Stomach (tissue), 9 donors: ENCODE results near the gene SLC4A1AP. TPM values are rescaled to one million over a fixed set of nuclear protein-coding genes. Genes with fewer than 3 reads are reported as not detected.

Experiments
- DNase-seq, 2 donors: peaks; one replicate each; pipeline versions ENCODE4 v3.0.0 to v3.0.0-alpha.2; 2013 to 2019
- H3K27ac ChIP-seq, 5 donors: fragments of 200-600 bp in 4 of 5; sonication (generic) in 4 of 5; one replicate each; pipeline ENCODE4 v1.5.1; 2013 to 2019; ENCODE audit warnings: mild to moderate bottlenecking in 1 of 5, moderate library complexity in 1 of 5
- H3K27me3 ChIP-seq, 3 donors: fragments of 200-600 bp; sonication (generic); one replicate each; pipeline ENCODE4 v1.5.1; 2017 to 2019; ENCODE audit warnings: mixed run types in 1 of 3
- H3K36me3 ChIP-seq, 4 donors: fragments of 200-600 bp; sonication (generic); 1 replicate in 3 of 4; 2 replicates in 1 of 4; pipeline ENCODE4 v1.5.1; 2016 to 2019
- H3K4me1 ChIP-seq, 4 donors: fragments of 200-600 bp; sonication (generic); one replicate each; pipeline ENCODE4 v1.5.1; 2016 to 2019
- H3K4me3 ChIP-seq, 4 donors: fragments of 200-600 bp; sonication (generic) in 3 of 4; one replicate each; pipeline ENCODE4 v1.5.1; 2016 to 2019; ENCODE audit warnings: mild to moderate bottlenecking in 1 of 4
- H3K9me3 ChIP-seq, 4 donors: fragments of 200-600 bp; sonication (generic); one replicate each; pipeline ENCODE4 v1.5.1; 2016 to 2019
- CTCF ChIP-seq, 7 experiments: fragments of 450-650 bp in 4 of 7; fragments of 200-600 bp in 3 of 7; sonication (generic) in 3 of 7; IDR thresholded peaks; one replicate each; pipeline ENCODE4 v1.5.1; 2016 to 2019; ENCODE audit warnings: antibody characterized with exemption in 7 of 7, control low read depth in 2 of 7, mild to moderate bottlenecking in 1 of 7
- EP300 ChIP-seq: sonication (generic); formaldehyde crosslinking; IDR thresholded peaks from one replicate; pipeline ENCODE4 v1.6.1; 2017; ENCODE audit warnings: antibody characterized with exemption
- POLR2A ChIP-seq, 4 donors: fragments of 450-650 bp; IDR thresholded peaks; one replicate each; pipeline ENCODE4 v1.6.1; 2016; ENCODE audit warnings: antibody characterized with exemption in 4 of 4, control low read depth in 2 of 4, mild to moderate bottlenecking in 1 of 4, moderate library complexity in 1 of 4
- POLR2AphosphoS5 ChIP-seq, 3 donors: sonication (generic); formaldehyde crosslinking; IDR thresholded peaks; one replicate each; pipeline ENCODE4 v1.6.1; 2016; ENCODE audit warnings: antibody characterized with exemption in 3 of 3
- WGBS, 5 donors: extraction: QIAGEN DNeasy Blood & Tissue Kit in 3 of 5; methylation state at CpG; one replicate each; pipeline versions ENCODE4 v1.1.5 to v1.1.7; 2013 to 2018; 5-methylcytosine and 5-hydroxymethylcytosine counted together
- intact Hi-C: fragments of 100-400 bp; cut with DNase I; formaldehyde crosslinking; loops from one replicate; pipeline ENCODE4 v1.15.1; 2023; ENCODE audit warnings: low total_unique reads
- polyA plus RNA-seq, 3 donors: library from polyadenylated mRNA; stranded (reverse); fragments of 200-250 nt; gene quantifications; one replicate each; pipeline ENCODE4 v1.2.3, GENCODE V29; 2013
- total RNA-seq, 5 donors: library from RNA; depleted of rRNA; stranded (reverse); fragments of >200 nt; gene quantifications; one replicate each; pipeline versions ENCODE4 v1.1.0 to v1.2.3, GENCODE V29; 2014 to 2016
- donor health status: healthy with polysubstance abuse.
- donor health status: Bipolar disorder and iron deficiency.
- donor health status: healthy.

SLC4A1AP gene
- total and polyA plus RNA-seq, 8 donors: 11.2 to 58.9 (median 26.0) TPM

- peaks cover 0 to 17% (median 3%) of the 10 kb centered on the region in 3 donors for H3K27me3 ChIP-seq
- H3K4me3 ChIP-seq: no peak overlapping the region
- H3K36me3 ChIP-seq: no peaks in the 10 kb centered on the region
- no peaks in the 10 kb centered on the region for H3K9me3 ChIP-seq
- DNase-seq: peak; percentile 51 to 66
- intact Hi-C loops: no loop called here
- peaks cover 16 to 41% (median 23%) of the 10 kb centered on the region in 4 donors for H3K4me1 ChIP-seq
- TF ChIP-seq POLR2AphosphoS5 (IDR thresholded peaks at IDR 0.05) (peak in 1 of 3 donors; percentile 70), EP300 (no peak)
- WGBS, 5 donors: 31 to 48% (median 42%) methylated on average over 4 to 7 of the region's 7 CpGs
- peak overlapping the region in 1 of 5 donors; percentile 29 for H3K27ac ChIP-seq
Measured at GRCh38 chr2:27720004-27720551, 56.4 kb downstream of the SLC4A1AP start.

DNA sequence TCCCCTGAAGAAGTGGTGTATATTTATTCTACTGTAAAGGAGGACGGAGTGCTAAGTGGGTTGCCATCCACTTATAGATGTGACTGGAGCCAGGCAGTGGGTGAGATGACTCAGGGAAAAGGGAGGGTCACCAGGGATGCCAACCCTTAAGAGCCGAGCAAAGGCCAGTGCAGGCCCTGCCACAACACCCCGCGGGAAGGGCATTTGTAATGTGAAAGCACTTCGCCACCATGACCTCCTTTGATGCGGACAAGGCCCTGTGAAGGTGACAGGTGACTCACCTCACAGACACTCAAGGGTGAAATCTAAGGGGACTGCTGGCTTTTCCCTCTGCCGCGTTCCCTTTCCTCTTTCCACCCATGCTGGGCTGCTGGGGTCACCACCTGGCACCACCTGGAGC is 57.6 kb downstream of the SLC4A1AP start:
- H3K27ac ChIP-seq: peak overlapping the region in 3 of 5 donors; percentile 18 to 44 (median 29)
- H3K4me3 ChIP-seq: no peak overlapping the region
- no peaks in the 10 kb centered on the region for H3K36me3 ChIP-seq
- DNase-seq: peak in 1 of 2 donors; percentile 50
- intact Hi-C loops: no loop called here
- TF ChIP-seq POLR2AphosphoS5 (IDR thresholded peaks at IDR 0.05) (no peak), POLR2A (IDR thresholded peaks at IDR 0.05) (no peak), EP300 (no peak), CTCF (IDR thresholded peaks at IDR 0.05) (no peak)
- WGBS, 5 donors: 66 to 69% (median 68%) methylated on average over 8 of the region's 8 CpGs
- H3K4me1 ChIP-seq: peaks cover 11 to 28% (median 12%) of the 10 kb centered on the region in 4 donors
- H3K27me3 ChIP-seq: peaks cover 0 to 5% (median 0%) of the 10 kb centered on the region in 3 donors
- H3K9me3 ChIP-seq: no peaks in the 10 kb centered on the region

DNA sequence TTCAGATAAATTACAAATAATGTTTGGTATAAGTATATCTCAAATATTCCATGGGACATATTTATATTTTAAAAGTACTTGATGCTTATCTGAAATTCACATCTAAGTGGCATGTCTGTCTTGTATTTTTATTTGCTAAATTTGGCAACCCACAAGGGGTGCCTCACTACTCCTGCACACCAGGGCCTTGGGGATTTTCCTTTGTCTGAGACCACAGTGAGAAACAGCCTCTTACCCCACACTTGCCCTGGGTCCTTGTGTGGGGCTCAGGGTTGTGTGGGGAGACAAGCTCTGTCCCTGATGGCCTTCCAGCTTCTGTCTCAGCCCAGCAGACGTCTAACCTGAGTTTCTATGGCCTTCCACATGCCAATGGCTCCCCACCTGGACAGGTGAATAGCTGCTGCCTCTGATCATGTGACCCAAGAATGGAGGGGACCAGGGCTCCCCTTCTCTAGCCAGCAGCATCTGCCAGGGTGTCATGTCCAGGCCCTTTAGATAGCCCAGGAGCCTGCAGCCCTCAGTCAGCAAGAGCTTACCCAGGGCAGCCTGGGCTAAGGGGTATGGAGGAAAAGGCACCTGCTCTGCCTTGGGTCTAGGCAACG is 58.3 kb downstream of the SLC4A1AP start:
- WGBS, 5 donors: 49 to 66% (median 62%) methylated on average over 2 of the region's 2 CpGs
- H3K4me3 ChIP-seq: no peak overlapping the region
- peaks cover 9 to 25% (median 12%) of the 10 kb centered on the region in 4 donors for H3K4me1 ChIP-seq
- peak overlapping the region in 3 of 5 donors; percentile 3 to 78 (median 44) for H3K27ac ChIP-seq
- H3K9me3 ChIP-seq: no peaks in the 10 kb centered on the region
- intact Hi-C loops: no loop called here
- no peaks in the 10 kb centered on the region for H3K36me3 ChIP-seq
- no peaks in the 10 kb centered on the region for H3K27me3 ChIP-seq
- DNase-seq: no peak
- TF ChIP-seq POLR2AphosphoS5 (IDR thresholded peaks at IDR 0.05) (no peak), CTCF (IDR thresholded peaks at IDR 0.05) (no peak), POLR2A (IDR thresholded peaks at IDR 0.05) (no peak), EP300 (no peak)

GRCh38 chr2:27723372-27724144 is 59.9 kb downstream of the SLC4A1AP start:
- Histone ChIP-seq H3K27ac (peak overlapping the region; percentile 30 to 78 (median 72)), H3K27me3 (no peaks in the 10 kb centered on the region), H3K4me3 (no peak overlapping the region), H3K36me3 (no peaks in the 10 kb centered on the region), H3K9me3 (no peaks in the 10 kb centered on the region), H3K4me1 (peaks cover 9 to 28% (median 12%) of the 10 kb centered on the region in 4 donors)
- DNase-seq: peak; percentile 79 to 90
- no peak for TF ChIP-seq POLR2A (IDR thresholded peaks at IDR 0.05)
- TF ChIP-seq EP300: no peak
- TF ChIP-seq POLR2AphosphoS5 (IDR thresholded peaks at IDR 0.05): peak in 1 of 3 donors; percentile 55
- peak in 5 of 7 experiments; percentile 82 to 91 (median 87) for TF ChIP-seq CTCF (IDR thresholded peaks at IDR 0.05)
- intact Hi-C loops: no loop called here
- WGBS, 5 donors: 24 to 36% (median 31%) methylated on average over 11 of the region's 11 CpGs
